ENCODE measurements around the gene PRKAG2. TPM values are rescaled to one million over a fixed set of nuclear protein-coding genes. Genes with fewer than 3 reads are reported as not detected.

Gene PRKAG2
- total RNA-seq, 1 donor from 2014 or later = 55.4 TPM

DNA sequence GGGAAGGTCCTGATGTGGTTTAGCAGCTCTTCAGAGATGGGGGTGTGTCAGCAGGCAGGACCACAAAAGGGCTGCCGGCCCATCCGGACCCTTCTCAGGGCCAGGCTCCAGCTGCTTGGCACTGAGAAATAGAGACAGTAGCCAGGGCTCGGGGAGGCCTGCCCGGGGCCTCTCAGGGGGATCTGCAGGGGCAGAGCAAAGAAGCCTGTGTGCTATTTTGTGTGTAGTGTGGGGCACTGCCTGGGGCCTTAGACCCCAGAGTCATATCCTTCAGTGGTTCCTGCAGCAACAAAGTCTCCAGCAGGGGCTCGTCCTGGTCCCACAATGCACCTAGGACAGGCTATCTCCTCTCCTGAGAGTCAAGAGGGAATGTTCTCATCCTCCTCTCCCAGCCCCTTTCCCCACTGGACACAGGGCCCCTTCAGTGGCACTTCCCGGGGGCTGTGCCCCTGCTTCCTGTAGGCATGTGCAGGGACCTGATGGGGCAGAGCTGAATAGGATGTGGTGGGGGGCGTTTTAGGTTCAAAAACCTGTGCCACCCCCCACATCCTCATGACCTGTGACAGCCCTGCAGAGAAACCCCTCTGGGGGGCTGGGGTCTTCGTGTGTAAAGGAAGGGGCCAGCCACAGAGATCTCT lies 197.7 kb downstream of the PRKAG2 start:
- no peak for DNase-seq (ENCODE audit: low spot score)

DNA sequence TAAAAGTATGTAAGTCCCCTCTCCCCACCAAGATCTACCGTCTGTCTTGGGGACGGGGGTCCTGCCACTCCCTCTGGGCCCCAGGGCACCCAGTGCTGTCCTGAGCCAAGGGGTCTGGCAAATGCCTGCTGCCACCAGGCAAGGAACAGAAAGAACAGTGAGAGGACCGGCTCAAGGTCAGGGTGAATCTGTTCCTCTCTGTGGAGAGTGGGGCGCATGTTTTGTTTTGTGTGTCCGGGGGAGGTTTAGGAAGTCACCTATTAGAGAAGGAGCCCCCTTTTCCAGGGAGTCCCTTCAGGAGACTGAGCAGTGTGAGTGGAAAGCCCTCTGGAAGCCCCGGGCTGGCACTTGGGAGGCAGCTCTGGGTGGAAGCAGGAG lies 198.7 kb downstream of the PRKAG2 start:
- DNase-seq (ENCODE audit: low spot score) = no peak

DNA sequence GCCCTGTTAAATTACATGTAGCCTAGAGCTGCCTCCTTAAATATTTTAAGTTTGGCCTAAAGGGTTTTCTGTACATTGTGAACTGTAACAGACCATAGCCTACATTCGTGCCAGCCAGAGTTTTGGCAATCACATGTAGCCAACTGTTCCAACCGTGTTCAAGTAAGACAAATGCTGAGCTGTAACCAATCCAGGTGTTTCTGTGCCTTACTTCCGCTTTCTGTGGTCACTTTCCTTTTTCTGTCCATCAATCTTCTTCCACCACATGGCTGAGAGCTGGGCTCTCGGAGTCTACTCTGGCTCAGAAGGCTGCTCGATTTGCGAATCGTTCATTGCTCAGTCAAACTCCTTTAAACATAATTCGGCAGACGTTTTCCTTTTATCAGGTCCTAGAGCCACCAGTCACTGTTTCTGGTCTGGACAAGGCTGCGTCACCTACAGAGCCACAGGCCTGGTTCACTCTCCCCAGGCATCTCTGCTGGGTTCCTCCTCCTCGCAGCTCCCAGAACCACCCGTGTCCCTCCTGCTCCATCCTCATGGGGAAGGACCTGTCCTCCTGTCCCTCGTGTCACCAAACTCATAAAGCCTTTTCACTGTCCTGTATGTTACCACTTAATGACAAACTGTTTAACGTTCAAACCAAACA lies 199.2 kb downstream of the PRKAG2 start:
- no peak for DNase-seq (ENCODE audit: low spot score)

DNA sequence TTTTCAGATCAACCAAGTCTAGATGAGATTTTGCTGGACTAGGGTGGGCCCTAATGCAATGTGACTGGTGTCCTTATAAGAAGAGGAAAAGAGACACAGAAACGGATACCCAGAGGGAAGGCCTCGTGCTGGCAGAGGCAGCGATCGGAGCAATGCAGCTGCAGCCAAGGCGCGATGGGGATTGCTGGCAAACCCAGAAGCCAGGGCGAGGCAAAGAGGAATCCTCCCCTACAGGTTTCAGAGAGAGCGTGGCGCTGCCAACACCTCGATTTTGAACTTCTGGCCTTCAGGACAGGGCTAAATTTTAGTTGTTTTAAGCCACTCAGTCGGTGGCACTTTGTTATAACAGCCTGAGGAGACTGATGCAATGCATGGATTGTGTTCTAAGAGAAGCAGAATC lies 200.2 kb downstream of the PRKAG2 start:
- no peak for DNase-seq (ENCODE audit: low spot score)

DNA sequence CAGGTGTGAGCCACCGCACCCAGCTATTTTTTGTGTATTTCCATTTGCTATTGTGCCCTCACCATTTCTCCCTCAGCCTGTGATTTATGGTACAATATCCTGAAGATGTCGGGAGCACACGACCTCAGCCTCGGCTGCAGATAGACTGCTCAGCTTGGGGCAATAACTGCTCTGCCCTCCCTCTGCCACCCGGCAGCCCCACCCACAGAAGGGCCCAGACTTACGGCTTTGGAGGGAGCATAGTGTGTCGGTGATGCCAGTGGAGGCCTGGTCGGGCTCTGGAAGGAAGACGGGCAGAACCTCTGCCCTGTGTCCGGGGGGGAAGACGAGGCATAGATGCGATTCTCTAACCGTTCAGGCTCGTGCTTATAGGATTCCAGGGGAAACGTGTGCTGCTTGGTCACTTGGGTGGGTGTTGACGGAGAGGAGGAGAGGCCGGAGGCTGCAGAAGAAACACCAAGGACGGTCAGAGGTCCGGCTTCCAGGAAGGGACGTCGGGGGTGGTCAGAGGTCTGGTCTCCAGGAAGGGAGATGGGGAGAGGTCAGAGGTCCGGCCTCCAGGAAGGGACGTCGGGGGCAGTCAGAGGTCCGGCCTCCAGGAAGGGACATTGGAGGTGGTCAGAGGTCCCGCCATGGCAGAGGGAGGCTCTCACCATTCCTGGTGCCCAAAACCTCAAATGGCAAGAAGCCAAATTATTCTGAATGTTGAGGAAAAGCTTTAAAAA lies 201.6 kb downstream of the PRKAG2 start:
- DNase-seq (ENCODE audit: low spot score) = no peak

DNA sequence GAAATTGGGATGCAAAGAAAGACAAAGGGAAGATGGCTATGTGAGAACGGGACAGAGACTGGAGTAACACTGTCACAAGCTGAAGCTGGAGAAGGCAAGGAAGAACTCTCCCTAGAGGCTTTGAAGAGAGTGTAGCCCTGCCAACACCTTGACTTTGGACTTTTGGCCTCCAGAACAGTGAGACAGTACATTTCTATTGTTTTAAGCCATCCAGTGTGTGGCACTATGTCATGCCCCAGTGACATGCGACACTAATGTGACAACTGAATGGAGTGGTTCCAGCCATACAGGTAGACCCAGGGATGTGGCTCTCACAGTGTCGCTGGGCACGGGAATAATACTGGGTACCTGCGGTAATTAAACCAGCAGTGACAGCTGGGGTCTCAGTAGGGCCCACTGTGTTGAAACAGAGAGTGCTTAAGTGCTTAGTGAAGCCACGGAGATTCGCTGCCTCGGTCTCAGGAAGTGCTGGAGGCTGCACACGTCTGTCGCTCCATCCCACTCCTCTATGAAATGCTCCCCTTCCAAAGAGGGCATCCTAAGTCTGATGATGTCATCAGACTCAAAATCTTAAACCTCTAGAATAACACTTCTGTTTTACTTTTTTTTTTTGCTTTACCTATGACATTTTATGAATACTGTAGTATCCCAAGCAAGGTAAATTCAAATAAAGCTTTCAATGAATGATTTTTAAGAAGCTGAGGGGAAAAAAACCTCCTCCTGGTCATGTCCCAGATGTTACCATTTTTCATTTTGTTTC lies 202.6 kb downstream of the PRKAG2 start:
- no peak for DNase-seq (ENCODE audit: low spot score)

DNA sequence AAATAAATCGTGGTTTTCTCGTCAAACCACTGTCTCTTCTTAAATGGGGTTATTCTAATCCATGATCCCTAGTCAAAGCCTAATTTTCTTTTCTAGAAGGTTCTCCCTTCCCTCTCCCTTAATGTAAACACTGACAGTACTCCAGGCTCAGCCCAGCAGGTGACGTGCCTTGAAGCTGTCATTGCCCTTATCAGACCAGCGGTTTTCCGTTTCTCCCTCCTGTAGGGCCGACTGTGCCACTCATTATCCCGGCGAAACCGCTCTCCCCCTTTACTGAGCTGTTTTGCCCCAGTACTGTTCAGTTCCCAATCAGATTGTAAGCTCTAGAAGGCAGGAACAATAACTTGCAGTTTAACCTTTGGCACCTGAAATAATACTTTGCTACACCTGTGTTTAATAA lies 203.7 kb downstream of the PRKAG2 start:
- DNase-seq (ENCODE audit: low spot score) = no peak

DNA sequence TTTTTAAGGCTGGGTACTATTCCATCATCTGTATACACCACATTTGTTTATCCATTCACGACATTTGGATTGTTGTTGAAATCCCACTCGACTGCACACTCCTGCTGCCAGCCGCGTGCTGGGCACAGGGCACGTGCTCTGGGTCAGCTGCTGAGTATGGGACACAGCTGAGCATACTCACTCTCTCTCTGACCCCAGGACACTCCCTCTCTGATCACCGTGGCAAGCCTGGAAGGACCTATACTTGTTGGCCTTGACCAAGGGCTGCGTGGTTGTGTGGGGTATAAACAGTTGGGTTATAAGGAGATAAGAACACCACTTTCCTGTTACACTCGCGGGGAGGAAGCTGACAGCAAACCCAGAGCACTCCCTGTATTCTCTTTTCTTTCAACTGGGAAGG lies 204.2 kb downstream of the PRKAG2 start:
- DNase-seq (ENCODE audit: low spot score) = no peak

DNA sequence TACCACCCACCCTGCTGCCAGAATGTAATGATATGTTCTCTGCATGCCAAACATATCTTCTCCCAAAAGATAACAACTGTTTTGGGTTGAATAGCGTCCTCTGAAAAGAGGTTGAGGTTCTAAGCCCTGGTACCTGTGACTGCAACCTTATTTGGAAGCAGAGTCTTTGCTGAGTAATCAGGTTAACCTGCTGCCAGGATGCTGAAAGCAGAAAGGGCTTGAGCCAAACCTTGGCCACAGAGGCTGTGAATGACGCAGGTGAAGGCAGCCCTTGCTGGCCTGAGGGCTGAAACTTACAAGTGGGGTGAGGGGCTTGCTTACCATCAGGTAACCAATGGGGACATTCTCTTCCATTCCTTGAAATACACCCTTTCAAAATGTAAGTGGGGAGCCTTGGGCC lies 205.4 kb downstream of the PRKAG2 start:
- DNase-seq (ENCODE audit: low spot score) = no peak

DNA sequence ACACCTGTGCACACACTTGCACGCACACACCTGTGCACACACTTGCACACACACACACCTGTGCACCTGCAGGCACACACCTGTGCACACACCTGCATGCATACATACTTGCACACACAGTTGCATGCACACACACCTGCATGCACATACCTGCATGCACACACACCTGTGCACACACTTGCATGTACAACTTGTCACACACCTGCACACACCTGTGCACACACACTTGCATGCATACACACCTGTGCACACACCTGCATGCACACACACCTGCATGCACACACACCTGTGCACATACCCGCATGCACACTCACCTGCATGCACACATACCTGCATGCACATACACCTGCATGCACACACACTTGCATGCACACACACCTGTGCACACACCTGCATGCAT lies 207.2 kb downstream of the PRKAG2 start:
- DNase-seq (ENCODE audit: low spot score) = no peak

DNA sequence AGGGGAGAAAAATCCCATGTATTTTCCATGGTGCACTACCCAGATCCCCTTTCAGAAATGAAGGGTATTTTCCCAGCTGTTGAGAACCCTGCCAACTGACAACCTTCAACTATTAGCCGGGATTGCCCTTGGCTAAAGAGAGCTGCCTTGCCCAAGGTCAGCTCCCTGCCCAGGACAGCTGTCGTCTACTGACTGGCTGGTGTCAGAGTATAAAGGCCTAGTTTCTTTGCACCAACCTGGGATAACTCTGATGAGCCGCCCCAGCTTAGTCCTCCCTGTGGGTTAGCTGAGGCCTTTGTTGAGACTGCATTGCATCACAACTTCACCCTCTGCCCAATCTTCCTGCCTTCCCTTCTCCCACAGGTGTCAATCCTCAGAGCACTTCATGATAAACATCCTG lies 210.0 kb downstream of the PRKAG2 start:
- no peak for DNase-seq (ENCODE audit: low spot score)

DNA sequence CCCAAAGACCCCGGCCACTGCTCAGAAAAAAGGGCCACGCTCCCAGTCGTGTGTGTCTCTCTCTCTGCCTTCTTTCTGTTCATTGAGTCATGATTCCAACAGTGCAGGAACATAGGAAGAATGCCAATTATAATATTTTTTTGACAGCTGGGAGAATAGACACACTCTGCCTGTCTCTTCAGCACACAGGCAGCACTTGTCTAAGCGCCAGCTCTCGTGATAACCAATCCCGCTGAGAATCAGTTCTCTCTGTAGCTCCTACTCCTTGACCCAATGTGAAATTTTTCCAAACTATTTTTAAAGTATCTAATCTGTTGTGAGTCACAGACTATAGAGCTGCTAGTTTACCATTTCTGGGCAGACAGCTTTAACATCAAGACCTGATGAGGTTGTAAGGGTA lies 211.5 kb downstream of the PRKAG2 start:
- no peak for DNase-seq (ENCODE audit: low spot score)

DNA sequence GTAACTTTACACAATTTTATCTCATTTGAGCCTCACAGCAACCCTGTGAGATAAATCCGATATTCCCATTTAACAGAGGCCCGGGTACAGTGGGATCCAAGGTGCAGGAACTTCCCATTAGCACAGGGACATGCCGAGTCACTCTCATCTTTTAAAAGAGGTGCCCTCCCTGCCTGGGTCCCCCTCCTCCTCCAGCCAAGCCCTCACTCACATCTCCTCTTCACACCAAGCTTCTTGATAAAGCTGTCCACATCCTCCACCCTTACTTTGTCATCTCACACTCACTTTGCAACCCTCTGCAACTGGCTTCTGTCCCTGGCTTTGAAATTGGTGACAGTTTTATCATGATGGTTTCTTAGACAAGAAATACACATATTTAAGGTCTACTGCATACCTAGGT lies 212.6 kb downstream of the PRKAG2 start:
- no peak for DNase-seq (ENCODE audit: low spot score)

DNA sequence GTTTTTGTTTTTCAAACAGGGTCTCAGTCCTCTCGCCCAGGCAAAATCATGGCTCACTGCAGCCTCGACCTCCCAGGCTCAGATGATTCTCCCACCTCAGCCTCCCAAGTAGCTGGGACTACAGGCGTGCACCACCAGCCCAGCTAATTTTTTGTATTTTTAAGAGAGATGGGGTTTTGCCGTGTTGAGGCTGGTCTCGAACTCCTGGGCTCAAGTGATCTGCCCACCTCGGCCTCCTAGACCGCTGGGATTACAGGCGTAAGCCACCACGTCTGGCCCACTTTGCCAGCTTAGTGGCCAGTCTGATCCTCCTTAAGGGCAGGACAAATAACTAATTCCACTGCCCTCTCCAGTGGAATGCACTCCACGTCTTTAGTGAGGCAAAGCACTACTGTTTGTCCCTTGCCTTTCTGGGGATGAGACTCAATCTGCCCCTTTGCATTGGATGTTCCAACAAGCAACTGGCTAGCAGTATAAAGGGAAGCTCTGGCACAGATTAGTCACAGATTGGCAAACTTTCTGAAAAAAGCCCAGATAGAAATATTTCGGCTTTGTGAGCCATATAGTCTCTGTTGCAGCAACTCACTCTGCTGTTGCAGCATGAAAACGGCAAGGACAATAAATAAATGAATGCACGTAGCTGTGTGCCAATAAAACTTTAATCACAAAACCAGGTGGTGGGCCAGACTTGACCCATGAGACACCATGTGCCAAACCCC lies 213.4 kb downstream of the PRKAG2 start:
- no peak for DNase-seq (ENCODE audit: low spot score)

DNA sequence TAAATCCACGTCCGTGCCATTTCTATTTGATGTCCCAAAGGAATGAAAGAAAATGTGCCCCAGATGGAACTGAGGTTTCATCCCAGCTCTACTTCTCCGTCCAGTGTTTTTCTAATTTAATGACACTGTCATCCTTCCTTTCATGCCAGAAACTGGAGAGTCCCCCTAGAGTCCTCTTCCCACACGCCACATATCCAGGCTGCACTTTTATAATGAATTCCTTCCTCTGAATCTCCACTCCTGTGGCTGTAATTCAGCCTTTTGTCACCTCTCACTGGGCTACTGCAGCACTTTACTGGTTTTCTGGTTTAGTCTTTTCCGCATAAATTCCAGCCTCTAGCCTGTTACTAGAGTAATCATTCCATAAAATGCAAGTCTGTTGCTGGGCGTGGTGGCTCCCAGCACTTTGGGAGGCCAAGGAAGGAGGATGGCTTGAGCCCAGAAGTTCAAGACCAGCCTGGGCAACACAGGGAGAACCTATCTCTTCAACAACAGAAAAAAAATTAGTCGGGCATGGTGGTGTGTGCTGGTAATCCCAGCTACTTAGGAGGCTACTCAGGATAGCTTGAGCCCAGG lies 214.6 kb downstream of the PRKAG2 start:
- DNase-seq (ENCODE audit: low spot score) = no peak

DNA sequence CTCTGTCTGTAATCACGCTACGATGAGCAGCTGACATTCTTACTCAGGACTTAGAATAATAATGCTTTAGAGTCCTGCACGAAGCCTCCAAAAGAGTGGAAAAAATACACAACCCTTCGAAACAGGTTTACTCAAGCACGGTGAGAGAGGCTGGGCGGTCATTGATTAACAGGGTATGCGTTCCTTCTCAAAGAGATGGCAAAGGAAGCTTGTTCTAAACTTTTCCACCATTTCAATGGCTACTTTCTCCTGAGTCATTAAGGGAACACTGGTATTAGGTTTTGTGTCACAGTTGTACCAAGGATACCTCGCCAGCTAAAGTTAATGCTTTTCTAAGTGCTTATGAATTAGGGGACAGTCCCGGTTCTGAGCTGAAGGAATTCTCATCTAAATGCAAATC lies 215.3 kb downstream of the PRKAG2 start:
- DNase-seq (ENCODE audit: low spot score) = no peak

DNA sequence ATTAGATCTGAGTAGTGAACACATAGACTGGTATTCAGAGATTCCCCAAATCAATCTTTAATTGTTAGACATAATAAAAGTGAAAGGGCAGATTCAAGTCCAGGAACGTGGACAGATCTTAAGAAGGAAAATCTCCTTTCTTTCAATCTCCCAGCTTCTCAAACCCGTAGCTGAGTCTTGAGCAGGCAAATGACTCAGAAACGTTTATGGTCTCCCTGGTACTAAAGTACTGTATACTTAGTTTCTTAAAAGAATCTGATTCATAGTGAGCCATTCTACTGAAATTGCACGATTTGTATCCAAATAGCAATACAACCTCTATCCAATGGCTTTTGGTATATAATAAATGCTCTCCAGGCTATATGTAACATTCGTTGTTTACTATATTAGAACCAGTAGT lies 216.8 kb downstream of the PRKAG2 start:
- no peak for DNase-seq (ENCODE audit: low spot score)

DNA sequence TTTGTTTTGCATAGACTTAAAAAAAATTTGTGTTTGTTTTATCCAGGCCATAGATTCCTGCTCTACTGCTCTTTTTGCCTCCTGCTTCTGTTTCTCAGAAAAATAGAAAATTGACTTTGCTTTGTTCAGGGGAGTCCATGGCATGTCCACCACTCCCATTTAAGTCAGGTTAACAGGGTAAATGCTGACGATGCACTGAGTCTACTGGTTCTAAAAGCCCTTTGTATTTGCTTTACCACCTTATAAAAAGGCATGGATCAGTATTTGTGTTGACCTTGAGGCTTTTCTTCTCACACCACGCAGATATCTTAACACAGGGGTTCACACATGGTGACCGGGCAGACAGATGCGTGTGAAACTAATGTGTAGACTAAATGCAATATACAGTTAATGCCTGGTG lies 217.7 kb downstream of the PRKAG2 start:
- no peak for DNase-seq (ENCODE audit: low spot score)

DNA sequence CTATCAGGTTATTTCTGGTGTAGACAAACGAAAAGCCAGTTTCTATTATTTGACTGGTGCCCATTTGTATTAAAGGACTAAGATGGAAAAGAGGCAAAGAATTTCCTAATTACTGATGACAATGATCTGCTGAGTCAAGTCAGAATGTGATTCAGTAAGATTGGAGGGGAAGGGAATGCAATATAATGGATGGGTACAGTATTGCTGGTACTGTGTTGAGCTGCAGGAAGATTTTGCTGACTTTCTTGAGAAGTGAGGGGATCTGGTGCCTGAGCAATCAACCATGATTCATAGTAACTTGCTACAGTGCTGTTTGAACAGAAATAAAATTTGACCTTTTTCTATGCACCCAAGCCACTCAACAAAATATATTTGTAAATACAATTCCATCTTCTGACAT lies 218.1 kb downstream of the PRKAG2 start:
- no peak for DNase-seq (ENCODE audit: low spot score)

DNA sequence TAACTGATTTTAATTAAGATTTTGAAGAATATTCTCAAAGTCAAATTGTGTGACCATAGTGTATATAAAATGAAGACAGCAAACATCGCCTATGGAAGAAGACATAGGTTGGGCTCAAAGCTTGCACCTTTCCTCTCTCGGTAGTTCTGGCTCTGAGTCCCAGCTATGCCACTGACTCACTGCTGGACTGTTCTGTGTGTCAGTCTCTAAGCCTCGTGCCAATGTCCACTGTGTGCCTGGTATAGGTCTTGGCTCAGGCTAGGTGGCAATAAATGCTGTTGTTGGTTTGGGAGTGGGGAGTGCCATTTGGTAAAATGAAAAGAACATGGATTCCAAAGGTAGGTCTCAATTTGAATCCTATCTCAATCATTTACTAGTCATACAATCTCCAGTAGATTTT lies 219.7 kb downstream of the PRKAG2 start:
- no peak for DNase-seq (ENCODE audit: low spot score)

DNA sequence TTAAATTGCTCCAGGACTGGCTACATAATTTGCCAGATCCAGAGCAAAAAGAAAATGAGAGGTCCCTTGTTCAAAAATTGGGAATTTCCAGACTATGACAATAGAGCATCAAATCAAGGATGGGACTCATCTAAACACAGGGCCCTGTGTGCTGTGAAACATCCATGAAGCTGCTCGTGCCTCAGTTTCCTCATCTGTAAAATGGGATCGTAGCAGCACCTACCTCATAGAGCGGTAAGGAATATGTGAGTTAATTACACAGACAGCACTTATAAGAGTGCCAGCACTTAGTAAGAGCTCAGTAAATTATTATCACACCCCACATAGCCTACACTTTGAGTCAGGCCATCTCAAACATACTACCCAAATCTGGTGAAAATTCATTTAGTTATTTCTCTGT lies 221.4 kb downstream of the PRKAG2 start:
- DNase-seq (ENCODE audit: low spot score) = no peak

DNA sequence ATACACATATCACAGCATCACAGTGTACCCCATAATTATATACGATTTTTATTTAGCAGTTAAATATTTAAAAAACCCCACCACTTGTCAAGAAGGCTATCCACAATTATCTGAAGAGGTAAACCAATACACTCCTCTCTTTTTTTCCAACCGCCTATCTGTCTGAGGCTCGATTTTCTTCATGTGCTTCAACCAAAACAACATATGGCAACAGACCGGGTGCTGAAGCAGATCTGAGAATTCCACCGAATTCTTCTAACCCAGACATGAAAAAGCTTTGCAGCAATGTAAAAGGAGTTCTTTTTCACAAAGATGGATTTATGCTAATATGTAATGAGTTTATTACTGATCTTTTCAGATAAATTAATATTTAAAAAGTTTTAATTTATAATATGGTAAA lies 224.8 kb downstream of the PRKAG2 start:
- no peak for DNase-seq (ENCODE audit: low spot score)

Measured in ureter (tissue), 1 donor.